ENCODE results near the gene C13orf46. TPM values are rescaled to one million over a fixed set of nuclear protein-coding genes. Genes with fewer than 3 reads are reported as not detected.
A peak's percentile ranks its signal among the peaks of the same experiment; 100 is the strongest.

C13orf46 gene
- total RNA-seq, 6 experiments from 2014 or later: 1.4 to 2.5 (median 2.0) TPM

- H3K36me3 Mint-ChIP-seq (ENCODE audit: low read depth): peaks cover 29% of the 10 kb centered on the region
- no peaks in the 10 kb centered on the region; the same call in 1 of the 2 replicates for H3K9me3 Mint-ChIP-seq
- peak overlapping the region; percentile 91 for H3K27ac Mint-ChIP-seq
- peaks cover 10% of the 10 kb centered on the region for H3K27me3 Mint-ChIP-seq (ENCODE audit: insufficient read depth)
- TF ChIP-seq CTCF (IDR thresholded peaks at IDR 0.05): no peak
- DNase-seq: no peak
- H3K4me1 Mint-ChIP-seq (ENCODE audit: low read depth): peaks cover 20% of the 10 kb centered on the region
- H3K4me3 Mint-ChIP-seq: no peak overlapping the region
These were observed 42.1 kb upstream of the C13orf46 start for GRCh38 chr13:114015969-114016295.

- H3K36me3 Mint-ChIP-seq (ENCODE audit: low read depth): peaks cover 26% of the 10 kb centered on the region
- peak overlapping the region; percentile 91 for H3K27ac Mint-ChIP-seq
- no peak for TF ChIP-seq CTCF (IDR thresholded peaks at IDR 0.05)
- peaks cover 12% of the 10 kb centered on the region for H3K27me3 Mint-ChIP-seq (ENCODE audit: insufficient read depth)
- H3K9me3 Mint-ChIP-seq: no peaks in the 10 kb centered on the region; the same call in 1 of the 2 replicates
- DNase-seq: peak; percentile 93
- peaks cover 20% of the 10 kb centered on the region for H3K4me1 Mint-ChIP-seq (ENCODE audit: low read depth)
- H3K4me3 Mint-ChIP-seq: peak overlapping the region; percentile 67; the same call in 1 of the 2 replicates
These were observed 41.5 kb upstream of the C13orf46 start for GRCh38 chr13:114015111-114015968.

GRCh38 chr13:114013952-114014629 is 40.2 kb upstream of the C13orf46 start:
- no peaks in the 10 kb centered on the region for H3K9me3 Mint-ChIP-seq
- H3K36me3 Mint-ChIP-seq (ENCODE audit: low read depth): peaks cover 21% of the 10 kb centered on the region
- no peak for TF ChIP-seq CTCF (IDR thresholded peaks at IDR 0.05)
- peaks cover 20% of the 10 kb centered on the region for H3K4me1 Mint-ChIP-seq (ENCODE audit: low read depth)
- H3K4me3 Mint-ChIP-seq: no peak overlapping the region
- no peak overlapping the region for H3K27ac Mint-ChIP-seq
- peaks cover 12% of the 10 kb centered on the region for H3K27me3 Mint-ChIP-seq (ENCODE audit: insufficient read depth)
- no peak for DNase-seq

GRCh38 chr13:114013336-114013735 is 39.5 kb upstream of the C13orf46 start:
- no peak overlapping the region for H3K4me3 Mint-ChIP-seq
- H3K9me3 Mint-ChIP-seq: no peaks in the 10 kb centered on the region
- H3K27ac Mint-ChIP-seq: no peak overlapping the region
- peaks cover 12% of the 10 kb centered on the region for H3K27me3 Mint-ChIP-seq (ENCODE audit: insufficient read depth)
- DNase-seq: no peak
- TF ChIP-seq CTCF (IDR thresholded peaks at IDR 0.05): no peak
- H3K36me3 Mint-ChIP-seq (ENCODE audit: low read depth): peaks cover 20% of the 10 kb centered on the region
- peaks cover 20% of the 10 kb centered on the region for H3K4me1 Mint-ChIP-seq (ENCODE audit: low read depth)

- Mint-ChIP-seq H3K27me3 (ENCODE audit: insufficient read depth) (peaks cover 10% of the 10 kb centered on the region), H3K36me3 (ENCODE audit: low read depth) (peaks cover 20% of the 10 kb centered on the region), H3K27ac (no peak overlapping the region), H3K9me3 (no peaks in the 10 kb centered on the region), H3K4me1 (ENCODE audit: low read depth) (peaks cover 20% of the 10 kb centered on the region), H3K4me3 (no peak overlapping the region)
- no peak for DNase-seq
- TF ChIP-seq CTCF (IDR thresholded peaks at IDR 0.05): no peak
These were observed 39.0 kb upstream of the C13orf46 start for GRCh38 chr13:114012921-114013320.
